AG09319 (cell line): ENCODE measurements around the gene ENDOV.
"Not testable (repeated sequence)": the region's sequence is repeated elsewhere in the genome, so short reads cannot be mapped to it uniquely, and the experiment has no call there.

Experiments used
- DNase-seq: peaks from one replicate; pipeline ENCODE4 v3.0.0-alpha.2; 2010; ENCODE audit warnings: low read depth; ENCODE audit errors: extremely low read depth
- CTCF ChIP-seq: IDR thresholded peaks from 2 replicates; pipeline ENCODE4 v1.5.1; 2011; ENCODE audit warnings: low read depth, mild to moderate bottlenecking, inconsistent platforms, low read length, moderate library complexity

ENDOV gene

DNA sequence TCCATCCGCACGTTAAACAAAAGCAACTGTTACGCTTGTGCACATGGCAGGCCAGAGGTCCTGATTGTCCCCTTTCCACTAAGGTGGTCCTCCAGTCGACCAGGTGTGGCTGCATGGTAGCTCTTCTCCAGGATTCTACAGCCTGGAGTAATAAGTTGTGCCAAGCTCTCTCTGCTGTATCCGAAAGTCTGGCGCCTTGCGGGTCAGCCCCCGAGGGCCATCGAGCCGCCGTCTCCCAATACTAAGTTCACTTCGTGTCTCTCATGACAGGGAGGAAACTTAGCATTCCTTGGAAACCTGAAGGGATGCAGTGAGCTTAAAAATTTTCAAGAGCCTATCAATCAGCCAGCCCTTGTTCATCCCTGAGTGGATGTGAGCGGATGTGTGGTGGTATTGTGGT lies 5.3 kb upstream of the ENDOV start:
- TF ChIP-seq CTCF = no peak
- no peak for DNase-seq

DNA sequence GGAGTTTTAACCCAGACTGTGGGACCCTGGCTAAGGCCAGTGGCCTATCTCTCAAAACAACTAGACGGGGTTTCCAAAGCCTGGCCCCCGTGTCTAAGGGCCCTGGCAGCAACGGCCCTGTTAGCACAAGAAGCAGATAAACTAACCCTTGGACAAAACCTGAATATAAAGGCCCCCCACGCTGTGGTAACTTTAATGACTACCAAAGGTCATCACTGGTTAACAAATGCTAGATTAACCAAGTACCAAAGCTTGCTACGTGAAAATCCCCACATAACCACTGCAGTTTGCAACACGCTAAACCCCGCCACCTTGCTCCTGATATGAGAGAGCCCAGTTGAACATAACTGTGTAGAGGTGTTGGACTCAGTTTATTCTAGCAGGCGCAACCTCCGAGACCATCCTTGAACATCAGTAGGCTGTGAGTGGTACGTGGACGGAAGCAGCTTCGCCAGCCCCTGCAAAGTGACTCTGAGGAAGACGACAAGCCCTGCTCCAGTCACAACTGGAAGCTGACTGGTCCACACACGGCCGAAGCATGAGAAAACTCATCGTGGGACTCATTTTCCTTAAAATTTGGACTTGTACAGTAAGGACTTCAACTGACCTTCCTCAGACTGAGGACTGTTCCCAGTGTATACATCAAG lies 4.4 kb upstream of the ENDOV start:
- not testable (repeated sequence) for DNase-seq

DNA sequence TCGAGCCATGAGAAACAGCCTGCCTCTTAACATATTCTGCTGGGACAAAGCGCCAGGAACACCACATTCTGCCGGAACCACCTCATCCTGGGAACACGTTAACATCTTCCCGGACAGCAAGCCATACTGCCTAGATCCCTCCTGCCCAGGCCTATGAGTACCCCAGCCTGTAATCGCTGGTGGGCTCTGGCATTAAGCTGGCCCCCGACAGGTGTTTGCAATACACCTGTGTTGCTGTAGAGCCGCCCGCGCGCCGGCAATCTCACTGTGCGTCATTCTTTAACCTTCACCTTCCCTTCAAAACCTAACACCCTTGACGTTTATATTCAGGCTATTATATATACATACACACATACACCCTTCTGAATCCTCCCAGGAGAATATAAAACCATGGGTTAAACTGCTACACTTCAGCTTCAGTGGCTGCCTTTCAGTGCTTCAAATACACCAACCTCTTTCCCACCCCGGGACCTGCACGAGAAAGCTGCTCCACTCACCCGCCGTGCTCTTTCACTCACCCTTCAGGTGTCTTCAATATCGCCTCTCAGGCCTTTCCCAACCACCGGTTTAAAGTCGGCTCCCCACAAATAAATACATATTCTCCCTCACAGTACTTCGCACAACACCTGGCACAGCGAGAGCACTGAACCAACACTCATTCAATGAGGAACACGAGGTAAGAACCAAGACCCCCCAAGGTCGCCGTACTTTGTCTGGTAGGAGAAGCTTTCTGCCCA lies 1.0 kb upstream of the ENDOV start:
- no peak for DNase-seq
- TF ChIP-seq CTCF = no peak

DNA sequence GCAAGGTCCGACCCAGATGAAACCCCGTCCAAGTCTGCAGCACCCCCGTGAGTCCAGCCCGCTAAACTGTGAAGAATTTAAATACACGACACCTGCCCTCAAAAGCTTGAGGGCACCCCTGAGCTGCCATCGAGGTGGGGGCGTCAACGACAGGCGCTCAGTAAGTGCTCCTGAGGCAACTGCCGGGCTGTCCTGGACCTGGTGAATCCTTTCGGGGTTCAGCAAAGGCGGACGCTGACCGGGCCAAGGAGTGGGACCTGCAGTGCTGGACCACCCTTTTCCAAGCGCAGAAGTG lies 512 bp upstream of the ENDOV start:
- DNase-seq = no peak

GRCh38 chr17:80415626-80416137 lies 715 bp downstream of the ENDOV start:
- DNase-seq = no peak
- no peak for TF ChIP-seq CTCF

More for the DNA sequence above, 512 bp upstream of the ENDOV start:
- no peak; the same call in 1 of the 2 replicates for TF ChIP-seq CTCF

- TF ChIP-seq CTCF = no peak
Measured at GRCh38 chr17:80416260-80416939, 1.4 kb downstream of the ENDOV start.

GRCh38 chr17:80416940-80417293 lies 1.9 kb downstream of the ENDOV start:
- no peak for TF ChIP-seq CTCF
- no peak for DNase-seq

More at GRCh38 chr17:80416260-80416939, 1.4 kb downstream of the ENDOV start:
- no peak for DNase-seq
